Upper lobe of left lung (tissue), 6 donors: ENCODE results near the gene TAF6. TPM values are rescaled to one million over a fixed set of nuclear protein-coding genes. Genes with fewer than 3 reads are reported as not detected.

Source experiments
- ATAC-seq, 2 donors: fragments of 200-7000 bp; cut with Tn5 transposase; one replicate each; pipeline ENCODE4 v1.9.1; 2022; ENCODE audit warnings: mild to moderate bottlenecking in 2 of 2, moderate library complexity in 2 of 2; ENCODE audit not compliant: low FRiP score in 2 of 2
- DNase-seq, 2 donors: peaks; one replicate each; pipeline ENCODE4 v3.0.0-alpha.2; 2019 to 2020
- H3K27ac ChIP-seq, 4 donors: fragments of 200-600 bp; sonication (generic); one replicate each; pipeline ENCODE4 v1.5.1; 2016 to 2019
- H3K27me3 ChIP-seq, 4 donors: fragments of 200-600 bp; sonication (generic); one replicate each; pipeline ENCODE4 v1.5.1; 2017 to 2019
- H3K36me3 ChIP-seq, 4 donors: fragments of 200-600 bp; sonication (generic); one replicate each; pipeline ENCODE4 v1.5.1; 2016 to 2019
- H3K4me1 ChIP-seq, 4 donors: fragments of 200-600 bp; sonication (generic); one replicate each; pipeline ENCODE4 v1.5.1; 2018 to 2019
- H3K4me3 ChIP-seq, 4 donors: fragments of 200-600 bp; sonication (generic); one replicate each; pipeline ENCODE4 v1.5.1; 2017 to 2019; ENCODE audit warnings: mild to moderate bottlenecking in 2 of 4, moderate library complexity in 1 of 4
- H3K9me3 ChIP-seq, 4 donors: fragments of 200-600 bp; sonication (generic); one replicate each; pipeline ENCODE4 v1.5.1; 2018 to 2019
- EP300 ChIP-seq, 4 donors: sonication (generic); formaldehyde crosslinking; IDR thresholded peaks; one replicate each; pipeline ENCODE4 v1.5.1; 2017; ENCODE audit warnings: antibody characterized with exemption in 4 of 4, control low read depth in 2 of 4
- POLR2A ChIP-seq, 4 donors: fragments of 450-650 bp; IDR thresholded peaks; one replicate each; pipeline ENCODE4 v1.5.1; 2016 to 2017; ENCODE audit warnings: antibody characterized with exemption in 4 of 4, mild to moderate bottlenecking in 2 of 4
- POLR2AphosphoS5 ChIP-seq, 2 donors: sonication (generic); formaldehyde crosslinking; IDR thresholded peaks; one replicate each; pipeline ENCODE4 v1.5.1; 2017; ENCODE audit warnings: antibody characterized with exemption in 2 of 2
- WGBS, 2 donors: methylation state at CpG; one replicate each; pipeline ENCODE4 v1.1.5; 2017 to 2018; 5-methylcytosine and 5-hydroxymethylcytosine counted together
- total RNA-seq, 6 donors: library from RNA; depleted of rRNA in 4 of 6; stranded (reverse); fragments of >200 nt in 4 of 6; gene quantifications; one replicate each; pipeline versions ENCODE4 v1.1.0 to v1.2.1, GENCODE V29; 2016 to 2021
- TF ChIP-seq, protein P1 (sequence below), 6 experiments: fragments of 450-650 bp in 4 of 6; fragments of 200-600 bp in 2 of 6; sonication (generic) in 2 of 6; IDR thresholded peaks; one replicate each; pipeline ENCODE4 v1.5.1; 2016 to 2019; ENCODE audit warnings: antibody characterized with exemption in 6 of 6
- donor health status: DM: no; HTN: no; CAD: no; lungs with moderate emphysema.
- donor health status: DM: no; HTN: yes; CAD: no; lungs with severe emphysema.

TAF6 gene
- total RNA-seq, 6 donors from 2014 or later = 33.4 to 76.5 (median 53.0) TPM

GRCh38 chr7:100158229-100159098 lies 39.3 kb upstream of the TAF6 start, which contains the start of gene TRAPPC14:
Gene TRAPPC14 (minus strand): TSS chr7:100158723. CDS start chr7:100158499, 224 bp downstream.
- Histone ChIP-seq H3K9me3 (no peaks in the 10 kb centered on the region), H3K4me3 (peak within 1 kb of the TSS; percentile 83 to 98 (median 94)), H3K27ac (peak within 1 kb of the TSS; percentile 77 to 92 (median 85)), H3K27me3 (no peaks in the 10 kb centered on the region), H3K4me1 (peaks cover 10 to 36% (median 23%) of the 10 kb centered on the region in 4 donors), H3K36me3 (peaks cover 3 to 37% (median 30%) of the 10 kb centered on the region in 4 donors)
- DNase-seq (peak; percentile 95 to 98), ATAC-seq (peak; percentile 91 to 97)
- WGBS, 2 donors = 1 to 5% methylated on average over 7 to 43 of the region's 87 CpGs
- TF ChIP-seq EP300 (IDR thresholded peaks at IDR 0.05) (no peak), POLR2AphosphoS5 (IDR thresholded peaks at IDR 0.05) (peak; percentile 54 to 64), POLR2A (IDR thresholded peaks at IDR 0.05) (peak in 2 of 4 donors; percentile 32 to 66)
- TF ChIP-seq, protein P1, sequence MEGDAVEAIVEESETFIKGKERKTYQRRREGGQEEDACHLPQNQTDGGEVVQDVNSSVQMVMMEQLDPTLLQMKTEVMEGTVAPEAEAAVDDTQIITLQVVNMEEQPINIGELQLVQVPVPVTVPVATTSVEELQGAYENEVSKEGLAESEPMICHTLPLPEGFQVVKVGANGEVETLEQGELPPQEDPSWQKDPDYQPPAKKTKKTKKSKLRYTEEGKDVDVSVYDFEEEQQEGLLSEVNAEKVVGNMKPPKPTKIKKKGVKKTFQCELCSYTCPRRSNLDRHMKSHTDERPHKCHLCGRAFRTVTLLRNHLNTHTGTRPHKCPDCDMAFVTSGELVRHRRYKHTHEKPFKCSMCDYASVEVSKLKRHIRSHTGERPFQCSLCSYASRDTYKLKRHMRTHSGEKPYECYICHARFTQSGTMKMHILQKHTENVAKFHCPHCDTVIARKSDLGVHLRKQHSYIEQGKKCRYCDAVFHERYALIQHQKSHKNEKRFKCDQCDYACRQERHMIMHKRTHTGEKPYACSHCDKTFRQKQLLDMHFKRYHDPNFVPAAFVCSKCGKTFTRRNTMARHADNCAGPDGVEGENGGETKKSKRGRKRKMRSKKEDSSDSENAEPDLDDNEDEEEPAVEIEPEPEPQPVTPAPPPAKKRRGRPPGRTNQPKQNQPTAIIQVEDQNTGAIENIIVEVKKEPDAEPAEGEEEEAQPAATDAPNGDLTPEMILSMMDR (IDR thresholded peaks at IDR 0.05) = peak in 1 of 6 experiments; percentile 35

DNA sequence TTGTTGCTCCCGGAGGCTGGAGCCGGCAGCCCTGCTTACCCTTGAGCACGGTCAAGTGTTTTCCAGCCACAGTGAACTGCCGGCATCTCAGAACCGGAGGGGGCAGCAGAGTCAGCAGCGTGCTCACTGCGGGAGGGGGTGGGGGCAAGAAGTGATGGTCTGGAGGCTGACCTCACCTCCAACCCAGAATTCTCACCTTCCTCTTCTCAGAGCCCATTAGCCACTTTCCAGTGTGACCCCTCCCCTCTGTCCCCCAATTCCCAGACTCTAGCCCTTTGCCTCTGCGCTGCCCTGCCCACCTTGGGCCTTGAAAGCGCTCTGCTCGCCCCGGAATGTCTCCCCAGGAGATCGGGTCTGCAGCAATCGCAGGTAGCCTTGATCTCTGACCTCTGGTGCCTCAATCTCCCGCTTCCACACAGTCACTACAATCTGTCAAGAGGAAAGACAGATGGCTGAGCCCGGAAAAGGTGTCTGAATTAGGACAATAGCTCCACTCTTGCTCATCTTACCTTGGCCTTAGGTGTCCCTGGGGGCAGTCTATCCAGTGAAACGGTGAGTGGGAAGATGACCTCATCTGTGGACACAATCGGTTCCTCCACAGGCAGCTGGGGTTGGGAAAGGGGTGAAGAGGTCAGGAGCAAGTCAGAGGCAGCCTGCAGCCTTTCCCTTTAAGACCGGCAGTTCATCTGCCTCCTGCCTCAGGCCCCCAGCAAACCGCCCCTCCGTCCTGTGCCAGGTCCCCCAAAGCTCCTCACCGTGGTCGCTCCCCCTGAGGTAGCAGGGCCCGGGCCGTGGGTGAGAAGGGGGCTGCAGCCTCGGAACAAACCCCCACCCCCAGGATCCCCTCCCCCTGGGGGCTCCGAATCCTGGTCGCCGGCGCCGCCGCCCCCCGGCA lies 38.4 kb upstream of the TAF6 start:
- H3K27me3 ChIP-seq = no peaks in the 10 kb centered on the region
- 45 to 48% methylated on average over 14 to 23 of the region's 32 CpGs for WGBS, 2 donors
- peak overlapping the region; percentile 83 to 98 (median 94) for H3K4me3 ChIP-seq
- peak in 1 of 2 donors; percentile 54 for ATAC-seq
- no peak for TF ChIP-seq EP300 (IDR thresholded peaks at IDR 0.05)
- peak; percentile 29 for TF ChIP-seq POLR2AphosphoS5 (IDR thresholded peaks at IDR 0.05)
- TF ChIP-seq POLR2A (IDR thresholded peaks at IDR 0.05) = no peak
- TF ChIP-seq, protein P1 (IDR thresholded peaks at IDR 0.05) = peak in 1 of 6 experiments; percentile 8
- peak in 1 of 2 donors; percentile 83 for DNase-seq
- peaks cover 10 to 36% (median 27%) of the 10 kb centered on the region in 4 donors for H3K4me1 ChIP-seq
- peak overlapping the region; percentile 77 to 92 (median 85) for H3K27ac ChIP-seq
- peaks cover 3 to 45% (median 35%) of the 10 kb centered on the region in 4 donors for H3K36me3 ChIP-seq
- no peaks in the 10 kb centered on the region for H3K9me3 ChIP-seq

- H3K27ac ChIP-seq = peak overlapping the region; percentile 6 to 92 (median 85)
- H3K36me3 ChIP-seq = peaks cover 3 to 45% (median 36%) of the 10 kb centered on the region in 4 donors
- no peak for DNase-seq
- TF ChIP-seq EP300 (IDR thresholded peaks at IDR 0.05) = no peak
- TF ChIP-seq, protein P1 (IDR thresholded peaks at IDR 0.05) = no peak
- ATAC-seq = no peak
- H3K4me3 ChIP-seq = peak overlapping the region in 1 of 4 donors; percentile 98
- no peaks in the 10 kb centered on the region for H3K9me3 ChIP-seq
- peaks cover 10 to 36% (median 28%) of the 10 kb centered on the region in 4 donors for H3K4me1 ChIP-seq
- H3K27me3 ChIP-seq = no peaks in the 10 kb centered on the region
- WGBS, 2 donors = 65 to 86% methylated on average over 5 of the region's 5 CpGs
Measured at GRCh38 chr7:100157069-100157333, 37.8 kb upstream of the TAF6 start.

GRCh38 chr7:100156331-100157068 lies 37.3 kb upstream of the TAF6 start:
- TF ChIP-seq POLR2A (IDR thresholded peaks at IDR 0.05) = no peak
- TF ChIP-seq EP300 (IDR thresholded peaks at IDR 0.05) = no peak
- TF ChIP-seq, protein P1 (IDR thresholded peaks at IDR 0.05) = no peak
- no peak for TF ChIP-seq POLR2AphosphoS5 (IDR thresholded peaks at IDR 0.05)
- Histone ChIP-seq H3K36me3 (peaks cover 3 to 45% (median 36%) of the 10 kb centered on the region in 4 donors), H3K4me3 (peak overlapping the region in 1 of 4 donors; percentile 98), H3K27ac (peak overlapping the region in 3 of 4 donors; percentile 6 to 89 (median 81)), H3K27me3 (no peaks in the 10 kb centered on the region), H3K4me1 (peaks cover 10 to 36% (median 31%) of the 10 kb centered on the region in 4 donors), H3K9me3 (no peaks in the 10 kb centered on the region)
- no peak for ATAC-seq
- 81 to 86% methylated on average over 16 of the region's 16 CpGs for WGBS, 2 donors
- no peak for DNase-seq
